Activated CD4-positive, alpha-beta T cell treated with anti-CD3 and anti-CD28 coated beads for 36 hours (primary cell): ENCODE results near the gene UMAD1. TPM values are rescaled to one million over a fixed set of nuclear protein-coding genes. Genes with fewer than 3 reads are reported as not detected.

Source experiments
- ATAC-seq: fragments of 200-7000 bp; cut with Tn5 transposase; one replicate; pipeline ENCODE4 v1.10.0; 2021; ENCODE audit warnings: mild to moderate bottlenecking, moderate library complexity
- CTCF ChIA-PET: fragments of 350-600 bp; sonication (Branson Sonifier 250); formaldehyde crosslinking; loops from one replicate; lab custom pipeline; 2021; ENCODE audit warnings: antibody characterized with exemption; lab: Charles Lee
- POLR2A ChIA-PET: fragments of 350-600 bp; sonication (Branson Sonifier 250); formaldehyde crosslinking; loops from one replicate; lab custom pipeline; 2021; ENCODE audit warnings: antibody characterized with exemption, inconsistent platforms; lab: Charles Lee
- DNase-seq: peaks from one replicate; pipeline ENCODE4 v3.0.0-alpha.2; 2020
- H3K27ac Mint-ChIP-seq: one replicate; pipeline ENCODE4 v1.8.0; 2021; ENCODE audit warnings: mixed read lengths
- H3K27me3 Mint-ChIP-seq: one replicate; pipeline ENCODE4 v1.8.0; 2021; ENCODE audit warnings: mixed read lengths
- H3K36me3 Mint-ChIP-seq: one replicate; pipeline ENCODE4 v1.8.0; 2021; ENCODE audit warnings: low read depth, mixed read lengths
- H3K4me1 Mint-ChIP-seq: one replicate; pipeline ENCODE4 v1.8.0; 2021; ENCODE audit warnings: mixed read lengths
- H3K4me3 Mint-ChIP-seq: one replicate; pipeline ENCODE4 v1.8.0; 2021; ENCODE audit warnings: mild to moderate bottlenecking, moderate library complexity, mixed read lengths
- H3K9me3 Mint-ChIP-seq: one replicate; pipeline ENCODE4 v1.8.0; 2021; ENCODE audit warnings: low read depth, mixed read lengths
- intact Hi-C, 2 experiments: fragments of 100-400 bp; cut with DNase I in 1 of 2; cut with micrococcal nuclease in 1 of 2; formaldehyde crosslinking; loops; one replicate each; pipeline versions ENCODE4 v1.14.2 to v1.15.1; 2022 to 2024; cut with DNase I, micrococcal nuclease
- total RNA-seq, 2 experiments: library from RNA; stranded (reverse); gene quantifications; one replicate each; pipeline ENCODE4 v1.2.3, GENCODE V29; 2021

The UMAD1 gene
- 10 to 100 TPM; 13.1 to 14.5 TPM for total RNA-seq

DNA sequence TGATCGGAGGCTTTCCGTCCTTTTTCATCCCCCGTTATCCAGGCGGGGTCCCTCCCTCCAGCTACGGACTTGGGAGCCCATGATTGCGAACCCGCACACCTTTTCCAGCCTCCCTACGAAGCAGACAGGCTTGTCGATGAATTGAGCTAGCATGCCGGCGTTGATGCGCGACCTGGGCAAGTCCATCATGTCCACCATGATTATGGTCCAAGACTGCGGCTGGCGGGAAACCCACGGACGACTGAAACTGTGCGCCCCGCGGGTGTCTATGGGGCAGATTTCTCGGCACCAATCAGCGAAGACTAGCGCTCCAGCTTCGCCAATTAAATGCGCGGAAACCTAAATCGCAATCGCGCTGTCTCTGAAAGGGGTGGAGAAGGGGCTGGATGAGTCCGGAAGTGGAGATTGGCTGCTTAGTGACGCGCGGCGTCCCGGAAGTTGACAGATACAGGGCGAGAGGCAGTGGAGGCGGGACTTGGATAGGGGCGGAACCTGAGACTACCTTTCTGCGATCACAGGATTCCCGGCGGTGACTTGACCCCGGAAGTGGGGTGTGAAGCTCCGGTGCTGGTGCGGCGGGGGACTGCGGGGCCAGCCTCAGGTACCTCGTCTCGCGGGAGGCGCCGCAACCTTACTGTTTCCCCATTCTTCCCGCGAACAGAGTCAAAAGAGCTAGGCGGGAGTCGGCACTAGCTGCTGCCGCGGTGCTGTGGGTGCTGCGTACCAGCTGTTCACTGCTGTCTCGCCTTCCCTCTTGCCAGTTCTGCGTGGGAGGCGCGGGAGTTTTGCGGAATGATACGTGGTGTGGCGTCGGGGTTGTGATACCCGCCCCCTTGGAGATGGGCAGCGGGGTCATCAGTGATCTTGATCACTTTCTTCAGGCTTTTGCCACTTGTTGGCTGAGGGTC is at the start of gene UMAD1:
UMAD1 (plus strand) TSS at position 532 of the 908 bp plus-strand sequence. CDS start 32,620 bp downstream, outside the sequence.
- peaks cover 38% of the 10 kb centered on the region for H3K4me1 Mint-ChIP-seq
- H3K27ac Mint-ChIP-seq = peak within 1 kb of the TSS; percentile 99
- H3K4me3 Mint-ChIP-seq = peak within 1 kb of the TSS; percentile 93
- no peaks in the 10 kb centered on the region for H3K9me3 Mint-ChIP-seq
- peak; percentile 99 for DNase-seq
- intact Hi-C loops = loop anchor here (1.0 to 5.0 kb wide), 14 partner anchors 31 to 908 kb away; partner anchors contain the start of genes C1GALT1 (in 2 of the 2), GLCCI1 (in 2 of the 2), MIOS (in 2 of the 2) and RPA3 (in 1 of the 2)
- ChIA-PET CTCF (interaction anchor here (0.6 to 3.5 kb wide), 12 partner anchors 9 to 1785 kb away, joined by 3 to 20 read pairs (median 3); no protein-coding TSS in a partner anchor), POLR2A (interaction anchor here (0.6 to 1.8 kb wide), 11 partner anchors 14 to 494 kb away, joined by 3 to 7 read pairs (median 4); no protein-coding TSS in a partner anchor)
- ATAC-seq = peak; percentile 92
- H3K27me3 Mint-ChIP-seq = no peaks in the 10 kb centered on the region
- H3K36me3 Mint-ChIP-seq = peaks cover 36% of the 10 kb centered on the region

DNA sequence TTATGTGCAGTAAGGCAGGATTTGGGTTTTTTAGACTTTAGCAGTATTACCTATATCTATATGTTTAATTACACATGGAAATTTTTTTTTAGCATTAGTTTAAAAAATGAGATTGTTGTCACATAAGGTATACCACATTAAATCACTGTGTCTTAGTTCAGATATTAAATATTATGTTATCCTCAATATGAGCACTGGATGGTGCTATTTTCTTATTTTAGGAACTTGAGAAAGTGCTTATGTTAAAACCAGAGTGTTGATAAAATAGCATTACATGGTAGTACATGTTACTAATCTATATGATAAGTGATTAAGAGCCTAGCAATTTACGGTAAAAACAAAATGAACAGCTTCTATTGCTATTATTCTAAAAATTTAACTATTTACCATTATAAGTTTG is 45.1 kb upstream of the UMAD1 start:
- no peaks in the 10 kb centered on the region for H3K4me1 Mint-ChIP-seq
- peaks cover 30% of the 10 kb centered on the region for H3K36me3 Mint-ChIP-seq
- no peaks in the 10 kb centered on the region for H3K9me3 Mint-ChIP-seq
- no peak overlapping the region for H3K27ac Mint-ChIP-seq
- DNase-seq = no peak
- ChIA-PET CTCF (interaction anchor here (0.9 to 2.4 kb wide), 12 partner anchors 10 to 595 kb away, joined by 3 to 14 read pairs (median 4); no protein-coding TSS in a partner anchor), POLR2A (no interaction called here)
- no peak overlapping the region for H3K4me3 Mint-ChIP-seq
- no peak for ATAC-seq
- H3K27me3 Mint-ChIP-seq = no peaks in the 10 kb centered on the region
- intact Hi-C loops = loop anchor here (1.0 to 5.0 kb wide), 4 partner anchors 166 to 622 kb away; no protein-coding TSS in a partner anchor

DNA sequence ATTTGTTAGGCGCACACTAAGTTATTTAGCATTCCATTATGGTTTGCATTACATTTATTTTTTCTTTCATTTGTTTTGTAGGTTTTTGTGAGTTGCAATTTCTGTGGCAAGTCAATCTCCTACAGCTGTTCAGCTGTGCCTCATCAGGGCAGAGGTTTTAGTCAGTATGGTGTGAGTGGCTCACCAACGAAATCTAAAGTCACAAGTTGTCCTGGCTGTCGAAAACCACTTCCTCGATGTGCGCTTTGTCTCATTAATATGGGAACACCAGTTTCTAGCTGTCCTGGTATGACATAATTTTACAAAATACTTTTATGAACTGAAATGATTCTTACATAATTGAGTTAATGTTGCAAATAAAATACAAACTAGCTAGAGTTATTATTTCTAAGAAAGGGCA is 44.4 kb upstream of the UMAD1 start:
- ChIA-PET CTCF (interaction anchor here (0.7 to 2.4 kb wide), 12 partner anchors 11 to 619 kb away, joined by 3 to 14 read pairs (median 4); no protein-coding TSS in a partner anchor), POLR2A (no interaction called here)
- Mint-ChIP-seq H3K9me3 (no peaks in the 10 kb centered on the region), H3K27me3 (no peaks in the 10 kb centered on the region), H3K27ac (no peak overlapping the region), H3K4me3 (no peak overlapping the region), H3K36me3 (peaks cover 35% of the 10 kb centered on the region), H3K4me1 (no peaks in the 10 kb centered on the region)
- DNase-seq = no peak
- intact Hi-C loops = loop anchor here in 1 of 2 experiments (2.0 to 5.0 kb wide), 2 partner anchors 166 to 621 kb away; no protein-coding TSS in a partner anchor
- no peak for ATAC-seq

DNA sequence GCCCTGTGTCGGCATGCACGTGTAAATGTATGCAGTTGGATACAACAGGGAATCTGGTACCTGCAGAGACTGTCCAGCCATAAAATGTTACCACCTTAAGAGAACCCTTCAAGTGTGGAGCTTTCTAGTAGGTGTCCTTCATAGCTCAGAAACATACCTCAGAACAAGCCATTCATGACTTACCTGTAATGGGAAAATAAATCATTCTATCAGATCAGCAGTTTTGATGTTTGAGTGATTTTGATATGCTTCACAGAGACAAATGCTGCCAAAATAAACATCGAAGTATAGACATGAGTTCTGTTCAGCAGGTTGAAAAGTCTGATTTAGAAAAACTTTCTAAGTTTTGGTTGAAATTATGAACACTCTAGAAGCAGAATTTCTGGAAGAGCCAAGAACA is 33.5 kb upstream of the UMAD1 start:
- intact Hi-C loops = no loop called here
- ATAC-seq = no peak
- H3K4me3 Mint-ChIP-seq = no peak overlapping the region
- H3K9me3 Mint-ChIP-seq = no peaks in the 10 kb centered on the region
- peaks cover 3% of the 10 kb centered on the region for H3K4me1 Mint-ChIP-seq
- CTCF ChIA-PET = no interaction called here
- peaks cover 15% of the 10 kb centered on the region for H3K36me3 Mint-ChIP-seq
- DNase-seq = no peak
- POLR2A ChIA-PET = interaction anchor here (0.7 kb wide), 1 partner anchor 33 kb away, joined by 4 read pairs; no protein-coding TSS in a partner anchor
- H3K27me3 Mint-ChIP-seq = no peaks in the 10 kb centered on the region
- no peak overlapping the region for H3K27ac Mint-ChIP-seq

DNA sequence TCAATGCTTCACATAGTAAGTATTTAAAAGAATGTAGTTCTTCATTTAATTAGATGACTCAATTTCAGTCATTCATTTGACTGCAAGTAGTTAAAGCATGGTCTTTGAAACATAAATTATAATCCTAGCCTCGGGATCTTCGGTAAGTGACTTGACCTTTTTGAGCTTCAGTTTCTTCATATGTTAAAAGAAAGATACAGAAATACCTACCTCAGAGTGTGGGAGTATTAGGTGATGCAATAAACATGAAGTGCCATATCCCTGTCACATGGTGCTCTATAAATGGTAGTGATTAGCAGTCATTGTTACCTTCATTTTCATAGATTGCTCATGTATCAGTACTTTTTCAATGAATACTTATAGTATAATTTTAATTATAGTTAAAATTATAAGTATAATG is 31.2 kb upstream of the UMAD1 start:
- POLR2A ChIA-PET = no interaction called here
- H3K9me3 Mint-ChIP-seq = no peaks in the 10 kb centered on the region
- ATAC-seq = no peak

DNA sequence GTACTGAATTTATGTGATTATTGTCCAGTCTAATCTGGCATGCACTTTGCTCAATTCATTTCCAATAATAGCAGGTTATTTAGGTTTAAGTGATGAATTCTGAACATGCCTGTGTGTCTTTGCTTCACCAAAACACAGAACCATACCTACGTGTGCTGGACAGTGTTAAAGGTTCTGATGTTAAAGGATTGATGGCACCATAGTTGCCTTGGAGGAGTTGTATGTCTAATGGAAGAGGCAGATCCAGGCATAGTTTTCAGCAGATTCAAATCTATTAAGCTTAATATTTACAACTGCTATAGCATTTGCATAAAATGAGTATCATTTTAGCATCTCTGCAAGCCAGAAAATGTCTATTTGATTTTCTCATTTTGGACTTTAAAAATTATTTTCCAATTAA is 28.0 kb upstream of the UMAD1 start:
- H3K27ac Mint-ChIP-seq = no peak overlapping the region
- H3K36me3 Mint-ChIP-seq = peaks cover 10% of the 10 kb centered on the region
- H3K4me3 Mint-ChIP-seq = no peak overlapping the region
- H3K27me3 Mint-ChIP-seq = no peaks in the 10 kb centered on the region
- POLR2A ChIA-PET = no interaction called here
- DNase-seq (no peak), ATAC-seq (no peak)
- CTCF ChIA-PET = interaction anchor here (0.6 kb wide), 1 partner anchor 33 kb away, joined by 3 read pairs; no protein-coding TSS in a partner anchor
- no peaks in the 10 kb centered on the region for H3K9me3 Mint-ChIP-seq
- peaks cover 6% of the 10 kb centered on the region for H3K4me1 Mint-ChIP-seq
- intact Hi-C loops = no loop called here

More for the DNA sequence above, 31.2 kb upstream of the UMAD1 start:
- DNase-seq = no peak
- Mint-ChIP-seq H3K4me1 (peaks cover 5% of the 10 kb centered on the region), H3K36me3 (peaks cover 15% of the 10 kb centered on the region), H3K4me3 (no peak overlapping the region), H3K27ac (peak overlapping the region; percentile 19), H3K27me3 (no peaks in the 10 kb centered on the region)
- CTCF ChIA-PET = interaction anchor here (1.1 kb wide), 1 partner anchor 608 kb away, joined by 3 read pairs; no protein-coding TSS in a partner anchor
- intact Hi-C loops = no loop called here

DNA sequence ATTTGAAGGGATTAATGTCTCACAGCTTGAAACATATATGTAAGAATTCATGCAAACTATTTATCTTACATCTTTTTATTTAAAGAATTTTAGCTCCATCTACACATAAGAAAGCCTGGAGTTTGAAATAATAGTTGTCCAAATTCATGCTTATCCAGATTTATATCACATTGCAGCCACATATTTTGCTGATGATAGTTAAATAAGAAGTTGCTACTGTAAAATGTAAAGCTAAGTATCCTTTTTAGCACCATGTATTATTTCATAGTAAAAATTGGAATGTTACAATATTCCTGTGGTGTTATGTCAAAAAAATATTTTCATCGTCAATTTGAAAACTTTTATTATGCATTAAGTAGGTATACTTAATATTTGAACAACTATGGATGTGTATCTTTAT is 27.3 kb upstream of the UMAD1 start:
- peaks cover 7% of the 10 kb centered on the region for H3K4me1 Mint-ChIP-seq
- intact Hi-C loops = no loop called here
- ATAC-seq = no peak

DNA sequence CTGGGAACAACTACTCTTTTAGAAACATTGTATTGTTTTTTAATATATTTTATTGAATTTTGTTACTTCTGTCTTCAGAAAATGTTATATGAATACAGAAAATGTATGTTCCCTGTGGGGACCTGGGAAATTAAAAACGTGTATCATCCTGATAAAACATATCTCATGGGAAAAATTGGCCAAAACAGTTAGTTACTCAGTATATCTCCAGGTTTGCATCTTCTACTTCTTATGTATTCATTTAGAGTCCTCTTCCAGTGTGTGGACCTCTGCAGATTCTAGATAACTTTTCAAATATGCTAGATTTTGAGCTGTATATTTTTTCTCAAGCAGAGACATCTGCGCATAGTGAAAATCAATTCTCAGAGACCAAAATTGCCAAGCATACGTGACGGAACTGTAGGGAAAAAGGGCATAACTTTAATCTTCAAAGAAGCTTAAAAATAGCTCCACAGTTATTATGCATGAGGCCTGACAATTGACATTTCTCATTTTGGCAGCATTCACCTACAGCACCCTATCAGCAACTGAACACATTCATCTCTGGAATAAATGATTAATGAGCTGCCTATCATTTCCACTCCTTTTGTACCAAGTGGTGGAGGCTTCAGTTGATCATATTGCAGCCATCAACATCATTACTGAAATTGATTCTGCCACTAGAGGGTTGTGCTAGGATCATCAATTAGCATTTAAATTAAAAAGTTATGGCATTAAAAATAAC is 26.4 kb upstream of the UMAD1 start:
- Mint-ChIP-seq H3K36me3 (peaks cover 5% of the 10 kb centered on the region), H3K9me3 (no peaks in the 10 kb centered on the region), H3K4me3 (no peak overlapping the region), H3K4me1 (peaks cover 7% of the 10 kb centered on the region), H3K27me3 (no peaks in the 10 kb centered on the region), H3K27ac (no peak overlapping the region)
- intact Hi-C loops = no loop called here
- ATAC-seq (peak; percentile 57), DNase-seq (no peak)
- POLR2A ChIA-PET = no interaction called here
- CTCF ChIA-PET = interaction anchor here (0.6 to 0.9 kb wide), 6 partner anchors 16 to 639 kb away, joined by 3 to 4 read pairs (median 3); partner anchors contain the start of gene UMAD1

More for the DNA sequence above, 27.3 kb upstream of the UMAD1 start:
- Mint-ChIP-seq H3K27ac (no peak overlapping the region), H3K27me3 (no peaks in the 10 kb centered on the region), H3K9me3 (no peaks in the 10 kb centered on the region), H3K4me3 (no peak overlapping the region), H3K36me3 (peaks cover 5% of the 10 kb centered on the region)
- POLR2A ChIA-PET = no interaction called here
- CTCF ChIA-PET = no interaction called here
- DNase-seq = no peak

DNA sequence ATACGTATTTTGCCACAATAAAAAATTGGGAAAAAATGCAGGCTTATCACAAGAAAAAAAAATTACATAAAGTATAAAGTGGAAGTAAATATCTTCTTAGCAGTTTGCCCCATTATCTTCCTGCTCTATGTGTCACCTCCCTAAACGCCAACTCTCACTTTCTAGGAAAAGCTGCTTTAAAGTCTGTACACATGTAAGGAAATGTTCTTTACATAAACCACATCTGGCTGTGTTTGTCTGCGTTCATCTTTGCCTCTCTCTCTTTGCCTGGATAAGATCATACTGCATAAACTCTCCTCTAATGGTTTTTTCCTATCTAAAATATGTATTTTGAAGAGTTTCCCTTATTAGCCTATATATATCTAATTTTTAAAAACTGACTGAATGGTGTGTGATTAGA is 23.0 kb upstream of the UMAD1 start:
- Mint-ChIP-seq H3K27ac (no peak overlapping the region), H3K36me3 (no peaks in the 10 kb centered on the region), H3K4me3 (no peak overlapping the region), H3K9me3 (no peaks in the 10 kb centered on the region), H3K27me3 (no peaks in the 10 kb centered on the region), H3K4me1 (peaks cover 5% of the 10 kb centered on the region)
- DNase-seq = no peak
- intact Hi-C loops = no loop called here
- no peak for ATAC-seq
- POLR2A ChIA-PET = no interaction called here
- CTCF ChIA-PET = no interaction called here

DNA sequence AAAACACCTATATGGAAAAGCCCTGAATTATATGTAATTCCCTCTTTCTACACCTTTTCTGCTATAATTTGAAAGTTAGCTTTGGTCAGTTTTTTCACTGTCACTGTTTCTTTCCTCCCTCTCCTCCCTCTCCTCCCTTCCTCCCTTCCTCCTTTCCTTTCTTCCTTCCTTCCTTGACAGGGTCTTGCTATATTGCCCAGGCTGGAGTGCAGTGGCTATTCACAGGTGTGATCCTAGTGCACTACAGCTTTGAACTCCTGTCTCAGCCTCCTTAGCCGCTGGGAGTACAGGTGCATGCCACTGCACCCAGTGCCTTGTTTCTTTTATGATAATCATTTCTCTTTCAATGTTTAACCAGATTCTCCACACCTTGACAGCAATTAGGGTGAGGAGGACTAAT is 22.1 kb upstream of the UMAD1 start:
- Mint-ChIP-seq H3K9me3 (no peaks in the 10 kb centered on the region), H3K4me1 (peaks cover 5% of the 10 kb centered on the region), H3K36me3 (no peaks in the 10 kb centered on the region), H3K27ac (no peak overlapping the region), H3K27me3 (no peaks in the 10 kb centered on the region), H3K4me3 (no peak overlapping the region)
- no peak for ATAC-seq
- ChIA-PET CTCF (no interaction called here), POLR2A (no interaction called here)
- no peak for DNase-seq
- intact Hi-C loops = no loop called here

DNA sequence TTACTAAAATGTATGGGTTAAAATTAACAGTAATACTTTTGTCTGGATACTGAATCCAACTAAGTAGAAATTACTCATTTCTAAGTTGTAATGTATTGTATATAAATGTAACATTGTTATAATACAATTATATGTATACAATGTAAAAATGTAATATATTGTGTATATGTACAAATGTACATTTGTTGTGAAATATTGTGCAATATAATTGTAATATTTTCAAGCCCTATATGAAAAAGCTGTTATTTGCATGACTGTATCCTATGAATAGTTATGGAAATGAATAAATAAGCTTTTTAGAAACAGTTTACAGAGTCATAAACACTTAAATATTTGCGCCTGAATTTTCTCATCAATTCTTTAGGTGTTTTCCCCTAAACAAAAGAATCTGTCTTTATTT is 20.3 kb upstream of the UMAD1 start:
- H3K4me3 Mint-ChIP-seq = no peak overlapping the region
- H3K4me1 Mint-ChIP-seq = peaks cover 3% of the 10 kb centered on the region
- intact Hi-C loops = no loop called here
- ATAC-seq (no peak), DNase-seq (no peak)
- POLR2A ChIA-PET = no interaction called here
- no peaks in the 10 kb centered on the region for H3K36me3 Mint-ChIP-seq
- peaks cover 2% of the 10 kb centered on the region for H3K27me3 Mint-ChIP-seq
- CTCF ChIA-PET = no interaction called here
- H3K9me3 Mint-ChIP-seq = no peaks in the 10 kb centered on the region
- no peak overlapping the region for H3K27ac Mint-ChIP-seq
